ENCODE results near the gene LYPD6B. TPM values are rescaled to one million over a fixed set of nuclear protein-coding genes. Genes with fewer than 3 reads are reported as not detected.

The LYPD6B gene
- total RNA-seq, 2 experiments from 2014 or later = not detected

- no peak overlapping the region for H3K4me3 Mint-ChIP-seq
- DNase-seq = no peak
- intact Hi-C loops (cut with micrococcal nuclease) = loop anchor here (5.0 kb wide), 1 partner anchor 73 kb away; no protein-coding TSS in a partner anchor
- ChIA-PET POLR2A (no interaction called here), CTCF (interaction anchor here (1.9 kb wide), 1 partner anchor 72 kb away, joined by 4 read pairs; no protein-coding TSS in a partner anchor)
- H3K36me3 Mint-ChIP-seq = no peaks in the 10 kb centered on the region
- H3K4me1 Mint-ChIP-seq (ENCODE audit: low read depth) = no peaks in the 10 kb centered on the region
- H3K27me3 Mint-ChIP-seq = peaks cover 9% of the 10 kb centered on the region
- no peak overlapping the region for H3K27ac Mint-ChIP-seq
- no peaks in the 10 kb centered on the region for H3K9me3 Mint-ChIP-seq
Observed at GRCh38 chr2:149089068-149089467, 50.6 kb downstream of the LYPD6B start.

DNA sequence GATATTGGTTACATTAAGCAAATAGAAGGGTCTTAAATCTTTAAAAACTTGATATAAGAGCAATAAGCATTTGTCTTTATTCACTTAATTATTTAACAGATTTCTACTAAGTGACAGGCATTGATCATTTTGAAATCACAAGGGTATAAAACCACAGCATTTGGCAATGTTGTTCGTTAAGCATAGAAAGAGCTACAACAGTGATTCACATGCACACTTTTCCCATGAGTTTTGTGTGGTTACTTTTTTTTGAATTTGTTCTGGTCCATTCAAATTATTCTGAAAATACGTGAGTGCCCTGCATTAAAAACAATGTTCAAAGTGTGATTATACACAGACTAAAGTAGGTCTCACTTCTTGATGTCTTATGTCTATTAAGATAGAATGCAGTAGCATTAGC lies 52.2 kb downstream of the LYPD6B start:
- ChIA-PET CTCF (no interaction called here), POLR2A (no interaction called here)
- no peak for DNase-seq
- Mint-ChIP-seq H3K36me3 (no peaks in the 10 kb centered on the region), H3K9me3 (no peaks in the 10 kb centered on the region), H3K27ac (no peak overlapping the region), H3K27me3 (peaks cover 14% of the 10 kb centered on the region), H3K4me1 (ENCODE audit: low read depth) (no peaks in the 10 kb centered on the region), H3K4me3 (no peak overlapping the region)
- intact Hi-C loops (cut with micrococcal nuclease) = no loop called here

GRCh38 chr2:149093579-149093978 lies 55.1 kb downstream of the LYPD6B start:
- CTCF ChIA-PET = no interaction called here
- Mint-ChIP-seq H3K27ac (no peak overlapping the region), H3K4me1 (ENCODE audit: low read depth) (no peaks in the 10 kb centered on the region), H3K36me3 (no peaks in the 10 kb centered on the region), H3K9me3 (no peaks in the 10 kb centered on the region), H3K27me3 (peaks cover 16% of the 10 kb centered on the region), H3K4me3 (no peak overlapping the region)
- POLR2A ChIA-PET = no interaction called here
- DNase-seq = no peak
- intact Hi-C loops (cut with micrococcal nuclease) = no loop called here

GRCh38 chr2:149094217-149095015 lies 55.9 kb downstream of the LYPD6B start:
- DNase-seq = no peak
- intact Hi-C loops (cut with micrococcal nuclease) = no loop called here
- Mint-ChIP-seq H3K4me1 (ENCODE audit: low read depth) (no peaks in the 10 kb centered on the region), H3K27ac (no peak overlapping the region), H3K9me3 (no peaks in the 10 kb centered on the region), H3K4me3 (no peak overlapping the region), H3K36me3 (no peaks in the 10 kb centered on the region), H3K27me3 (peaks cover 16% of the 10 kb centered on the region)
- ChIA-PET CTCF (no interaction called here), POLR2A (no interaction called here)

- H3K27ac Mint-ChIP-seq = no peak overlapping the region
- H3K27me3 Mint-ChIP-seq = peaks cover 8% of the 10 kb centered on the region
- intact Hi-C loops (cut with micrococcal nuclease) = no loop called here
- H3K4me3 Mint-ChIP-seq = no peak overlapping the region
- H3K4me1 Mint-ChIP-seq (ENCODE audit: low read depth) = no peaks in the 10 kb centered on the region
- ChIA-PET POLR2A (no interaction called here), CTCF (no interaction called here)
- no peak for DNase-seq
- no peaks in the 10 kb centered on the region for H3K9me3 Mint-ChIP-seq
- no peaks in the 10 kb centered on the region for H3K36me3 Mint-ChIP-seq
Observed at GRCh38 chr2:149098701-149099100, 60.2 kb downstream of the LYPD6B start.

DNA sequence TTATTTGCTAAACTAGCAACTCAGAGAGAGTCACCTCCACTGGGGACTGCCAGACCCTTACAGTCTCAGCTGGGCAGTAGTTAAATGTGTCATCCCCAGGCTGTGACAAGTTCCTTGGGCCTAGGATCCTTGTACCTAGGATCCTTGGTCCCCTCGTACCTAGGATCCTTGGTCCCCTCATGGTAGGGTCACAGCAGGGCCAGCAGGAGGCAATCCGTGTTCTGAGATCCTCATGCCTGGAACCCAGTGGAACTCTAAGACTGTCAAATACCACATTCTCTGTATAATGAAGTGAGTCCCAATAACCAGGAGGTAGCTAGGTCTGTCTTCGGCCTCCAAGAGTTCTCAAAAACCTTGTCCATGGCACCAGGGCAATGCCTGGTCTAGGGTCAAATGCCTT lies 60.8 kb downstream of the LYPD6B start:
- Mint-ChIP-seq H3K9me3 (no peaks in the 10 kb centered on the region), H3K27ac (no peak overlapping the region), H3K36me3 (no peaks in the 10 kb centered on the region), H3K27me3 (peaks cover 6% of the 10 kb centered on the region), H3K4me3 (no peak overlapping the region), H3K4me1 (ENCODE audit: low read depth) (no peaks in the 10 kb centered on the region)
- POLR2A ChIA-PET = no interaction called here
- intact Hi-C loops (cut with micrococcal nuclease) = no loop called here
- CTCF ChIA-PET = no interaction called here
- no peak for DNase-seq

DNA sequence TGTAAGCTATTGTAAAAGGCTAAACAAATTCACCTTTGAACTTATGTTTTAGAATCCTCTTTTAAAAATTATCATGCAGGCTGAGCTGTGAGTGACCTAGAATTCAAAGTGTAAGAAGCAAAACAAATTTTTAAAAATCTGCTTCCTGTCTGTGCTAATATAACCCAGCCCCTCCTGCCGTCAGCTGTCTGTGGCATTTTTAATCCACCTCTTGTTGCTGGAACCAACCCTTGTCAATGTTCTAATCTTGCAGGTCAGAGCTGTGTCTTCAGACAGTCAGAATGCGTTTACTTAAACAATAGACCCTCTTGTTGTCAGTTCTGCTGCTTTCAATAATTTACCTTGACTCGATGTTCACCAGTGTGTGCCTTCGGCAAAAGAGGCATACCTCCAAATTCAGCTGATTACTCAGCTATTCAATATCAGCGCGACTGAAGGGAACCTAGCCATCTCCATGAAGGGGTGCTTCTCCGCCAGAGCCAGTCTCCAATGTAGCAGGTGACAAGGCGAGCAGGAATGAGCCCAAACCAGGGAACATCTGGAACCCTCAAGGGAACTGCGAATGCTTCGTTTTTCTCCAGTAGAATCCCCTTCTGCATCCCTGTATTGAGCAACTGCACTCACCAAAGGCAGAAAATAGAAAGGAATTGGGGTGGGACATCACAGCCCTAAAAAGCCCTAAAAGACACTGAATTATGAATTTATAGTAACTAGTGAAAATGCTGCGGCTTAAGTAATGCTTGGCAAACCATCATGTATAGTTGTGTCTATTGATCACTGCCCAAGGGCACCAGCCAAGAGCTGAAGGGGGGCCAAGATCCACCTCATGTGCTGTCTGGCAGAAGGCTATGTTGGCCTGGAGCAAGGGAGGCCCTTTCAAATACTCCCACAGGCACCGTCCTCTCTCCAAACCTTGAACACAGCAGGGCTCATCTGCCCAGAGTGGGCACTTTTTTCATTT lies 62.5 kb downstream of the LYPD6B start:
- no peak overlapping the region for H3K27ac Mint-ChIP-seq

DNA sequence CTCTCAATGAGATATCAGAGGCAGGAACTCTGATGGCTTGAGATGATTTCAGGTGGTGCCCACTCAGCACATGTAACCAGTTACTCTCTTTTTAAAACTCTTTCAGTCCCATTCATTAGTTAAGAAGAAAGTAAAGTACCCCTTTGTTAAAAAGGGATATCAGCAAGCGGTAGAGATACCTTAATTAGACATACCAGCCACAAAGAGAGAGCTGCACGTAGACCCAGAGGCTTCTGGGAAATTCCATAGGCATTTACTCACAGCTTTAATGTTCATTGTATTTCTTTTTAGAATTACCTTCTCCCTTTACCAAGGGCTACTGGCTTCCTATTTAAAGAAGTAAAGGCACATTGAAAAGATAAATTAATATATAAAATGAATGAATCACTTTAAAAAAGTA lies 63.3 kb downstream of the LYPD6B start:
- DNase-seq = no peak
- Mint-ChIP-seq H3K36me3 (no peaks in the 10 kb centered on the region), H3K4me3 (no peak overlapping the region), H3K27ac (no peak overlapping the region), H3K9me3 (peaks cover 6% of the 10 kb centered on the region), H3K27me3 (peaks cover 1% of the 10 kb centered on the region), H3K4me1 (ENCODE audit: low read depth) (no peaks in the 10 kb centered on the region)
- CTCF ChIA-PET = no interaction called here
- POLR2A ChIA-PET = no interaction called here
- intact Hi-C loops (cut with micrococcal nuclease) = no loop called here

More for the DNA sequence above, 62.5 kb downstream of the LYPD6B start:
- Mint-ChIP-seq H3K27me3 (peaks cover 1% of the 10 kb centered on the region), H3K36me3 (no peaks in the 10 kb centered on the region), H3K4me1 (ENCODE audit: low read depth) (no peaks in the 10 kb centered on the region), H3K4me3 (no peak overlapping the region), H3K9me3 (peaks cover 2% of the 10 kb centered on the region)
- intact Hi-C loops (cut with micrococcal nuclease) = no loop called here
- ChIA-PET POLR2A (no interaction called here), CTCF (no interaction called here)
- DNase-seq = no peak

GRCh38 chr2:149103081-149103620 lies 64.7 kb downstream of the LYPD6B start:
- H3K4me1 Mint-ChIP-seq (ENCODE audit: low read depth) = no peaks in the 10 kb centered on the region
- H3K27me3 Mint-ChIP-seq = peaks cover 4% of the 10 kb centered on the region
- no peak overlapping the region for H3K4me3 Mint-ChIP-seq
- ChIA-PET CTCF (no interaction called here), POLR2A (no interaction called here)
- DNase-seq = no peak
- no peak overlapping the region for H3K27ac Mint-ChIP-seq
- intact Hi-C loops (cut with micrococcal nuclease) = no loop called here
- peaks cover 9% of the 10 kb centered on the region for H3K9me3 Mint-ChIP-seq
- no peaks in the 10 kb centered on the region for H3K36me3 Mint-ChIP-seq

GRCh38 chr2:149104221-149104620 lies 65.7 kb downstream of the LYPD6B start:
- H3K4me3 Mint-ChIP-seq = no peak overlapping the region
- no peak overlapping the region for H3K27ac Mint-ChIP-seq
- peaks cover 13% of the 10 kb centered on the region for H3K9me3 Mint-ChIP-seq
- no peak for DNase-seq
- H3K27me3 Mint-ChIP-seq = peaks cover 7% of the 10 kb centered on the region
- POLR2A ChIA-PET = no interaction called here
- intact Hi-C loops (cut with micrococcal nuclease) = no loop called here
- no peaks in the 10 kb centered on the region for H3K36me3 Mint-ChIP-seq
- CTCF ChIA-PET = no interaction called here
- H3K4me1 Mint-ChIP-seq (ENCODE audit: low read depth) = no peaks in the 10 kb centered on the region

DNA sequence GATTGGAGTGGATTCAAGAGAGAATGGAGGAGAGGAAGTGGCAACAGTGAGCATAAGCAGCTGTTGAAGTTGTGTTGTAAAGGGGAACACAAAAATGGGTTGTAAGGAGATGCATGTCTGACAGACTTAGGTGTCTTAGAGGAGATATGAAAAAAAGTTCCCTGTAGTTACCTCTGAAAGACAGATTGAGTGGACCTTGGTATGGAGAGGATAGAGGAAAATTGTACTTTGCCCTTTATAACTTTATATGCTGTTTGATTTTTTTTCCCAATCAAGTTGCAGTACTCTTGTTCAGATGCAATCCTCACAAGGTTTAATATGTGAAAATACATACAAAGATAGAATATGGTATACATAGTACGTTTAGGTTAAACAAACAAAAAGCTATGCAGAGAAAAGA lies 73.6 kb downstream of the LYPD6B start:
- intact Hi-C loops (cut with micrococcal nuclease) = no loop called here
- DNase-seq = no peak
- Mint-ChIP-seq H3K9me3 (peaks cover 9% of the 10 kb centered on the region), H3K27me3 (peaks cover 16% of the 10 kb centered on the region), H3K27ac (no peak overlapping the region), H3K4me1 (ENCODE audit: low read depth) (no peaks in the 10 kb centered on the region), H3K4me3 (no peak overlapping the region), H3K36me3 (no peaks in the 10 kb centered on the region)
- CTCF ChIA-PET = no interaction called here
- POLR2A ChIA-PET = no interaction called here

- ChIA-PET POLR2A (no interaction called here), CTCF (no interaction called here)
- no peak overlapping the region for H3K27ac Mint-ChIP-seq
- intact Hi-C loops (cut with micrococcal nuclease) = no loop called here
- peaks cover 16% of the 10 kb centered on the region for H3K27me3 Mint-ChIP-seq
- no peaks in the 10 kb centered on the region for H3K36me3 Mint-ChIP-seq
- peaks cover 9% of the 10 kb centered on the region for H3K9me3 Mint-ChIP-seq
- no peaks in the 10 kb centered on the region for H3K4me1 Mint-ChIP-seq (ENCODE audit: low read depth)
- no peak overlapping the region for H3K4me3 Mint-ChIP-seq
- no peak for DNase-seq
Observed at GRCh38 chr2:149112713-149113112, 74.2 kb downstream of the LYPD6B start.
